ENCODE measurements around the gene ESYT2.

The ESYT2 gene

GRCh38 chr7:158802535-158803366, 26.6 kb downstream of the ESYT2 start:
- DNase-seq: no peak

DNA sequence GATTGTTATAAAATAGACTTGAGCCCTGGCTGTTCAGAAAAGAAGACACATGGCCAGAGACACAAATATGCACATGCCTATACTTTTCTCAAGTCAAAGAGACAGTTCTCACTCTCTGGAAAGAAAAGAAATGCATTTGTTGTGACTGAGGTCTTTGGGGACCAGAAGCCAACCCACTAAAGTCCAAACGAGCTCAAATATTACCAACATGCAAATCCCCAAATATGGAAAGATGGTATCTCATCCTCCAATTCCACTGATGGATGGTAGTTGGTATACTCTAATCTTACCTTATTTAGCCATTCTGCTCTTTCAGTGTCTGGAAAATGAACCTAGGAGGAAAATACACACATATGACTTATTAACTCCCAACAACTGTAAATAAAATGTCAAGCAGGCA, 30.6 kb downstream of the ESYT2 start:
- no peak for DNase-seq

GRCh38 chr7:158796667-158797066, 32.6 kb downstream of the ESYT2 start:
- DNase-seq: no peak

GRCh38 chr7:158795272-158795671, 34.0 kb downstream of the ESYT2 start:
- no peak for DNase-seq

DNA sequence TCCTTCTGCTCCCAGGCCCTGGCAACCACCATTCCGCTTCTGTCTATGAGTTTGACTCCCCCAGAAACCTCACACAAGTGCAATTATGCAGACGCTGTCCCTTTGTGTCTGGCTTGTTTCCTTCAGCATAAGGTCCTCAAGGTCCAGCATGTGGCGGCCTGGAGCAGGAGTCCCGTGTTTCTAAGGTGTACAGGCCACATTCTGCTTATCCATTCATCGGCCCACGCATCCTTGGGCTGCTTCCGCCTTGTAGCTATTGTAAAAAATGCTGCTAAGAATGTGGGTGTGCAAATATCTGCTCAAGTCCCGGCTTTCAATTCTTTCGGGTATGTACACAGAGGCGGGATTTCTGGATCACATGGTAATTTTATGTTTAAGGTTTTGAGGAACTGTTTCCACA, 38.2 kb downstream of the ESYT2 start:
- DNase-seq: no peak

DNA sequence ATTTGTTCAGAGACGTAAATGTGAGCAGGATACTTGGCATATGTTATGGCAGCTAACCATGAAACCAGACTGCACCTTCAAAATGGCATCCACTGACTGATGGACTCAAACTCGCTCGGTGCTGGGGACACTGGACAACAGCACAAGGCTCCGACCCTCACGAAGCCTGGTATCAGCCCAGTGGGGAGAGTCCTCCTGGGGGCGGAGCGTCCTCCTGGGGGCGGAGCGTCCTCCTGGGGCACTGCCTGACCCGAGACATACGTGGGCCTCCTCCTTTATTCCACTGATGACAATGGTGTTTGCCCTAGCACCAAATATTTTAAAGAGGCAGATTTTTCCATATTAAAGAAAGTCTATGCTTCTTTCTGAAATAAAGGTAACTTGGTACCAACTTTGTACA, 39.5 kb downstream of the ESYT2 start:
- no peak for DNase-seq

DNA sequence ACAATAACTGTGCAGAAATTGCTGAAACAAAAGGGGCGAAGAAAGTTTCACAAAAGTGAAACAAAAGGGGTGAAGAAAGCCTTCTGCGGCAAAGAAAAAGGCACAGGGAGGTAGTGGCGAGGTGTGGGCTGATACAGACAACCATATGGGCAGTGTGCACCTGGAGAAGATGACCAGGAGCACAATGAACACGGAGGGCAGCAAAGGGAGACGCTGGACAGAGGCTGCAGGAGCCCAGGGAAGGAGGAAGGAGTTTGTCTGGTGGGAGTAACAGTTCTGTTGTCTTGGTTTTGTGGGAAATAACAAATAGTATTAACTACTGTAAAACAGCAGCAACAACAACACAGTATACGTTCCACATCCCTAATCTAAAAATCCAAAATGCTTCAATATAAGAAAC, 42.4 kb downstream of the ESYT2 start:
- no peak for DNase-seq

- no peak for DNase-seq
These were observed 45.0 kb downstream of the ESYT2 start for GRCh38 chr7:158784270-158784669.

- DNase-seq: no peak
These were observed 45.7 kb downstream of the ESYT2 start for GRCh38 chr7:158783595-158783994.

DNA sequence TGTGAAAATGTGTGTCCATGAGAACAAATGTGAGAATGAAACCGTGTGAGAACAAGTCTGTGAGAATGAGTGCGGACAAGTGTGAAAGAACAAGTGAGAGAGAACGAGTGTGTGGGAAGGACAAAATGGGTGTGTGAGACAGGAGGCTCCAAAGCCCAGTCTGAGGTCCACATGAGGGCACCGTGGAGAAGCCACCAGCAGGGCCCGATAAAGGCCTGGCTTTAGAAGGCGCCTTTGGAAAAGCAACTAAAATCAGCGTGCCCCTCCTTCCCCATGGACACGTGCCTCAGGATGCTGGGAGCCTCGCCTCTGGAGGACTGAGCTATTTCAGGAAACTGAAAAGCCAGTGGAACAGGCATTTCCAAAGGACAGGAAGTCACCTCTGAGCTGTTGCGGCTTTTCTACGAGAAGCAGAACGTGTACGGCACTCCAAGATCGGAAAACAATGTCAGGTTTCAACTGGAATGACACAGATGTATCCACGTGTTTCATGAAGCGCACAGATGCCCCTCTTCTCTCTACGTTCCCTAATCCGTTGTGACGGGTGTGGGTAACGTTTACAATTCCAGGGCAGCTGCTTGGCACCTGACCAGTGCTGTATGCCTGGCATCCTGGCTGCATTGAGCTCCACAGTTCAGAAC, 46.4 kb downstream of the ESYT2 start:
- no peak for DNase-seq

- no peak for DNase-seq
These were observed 47.2 kb downstream of the ESYT2 start for GRCh38 chr7:158781974-158782664.

DNA sequence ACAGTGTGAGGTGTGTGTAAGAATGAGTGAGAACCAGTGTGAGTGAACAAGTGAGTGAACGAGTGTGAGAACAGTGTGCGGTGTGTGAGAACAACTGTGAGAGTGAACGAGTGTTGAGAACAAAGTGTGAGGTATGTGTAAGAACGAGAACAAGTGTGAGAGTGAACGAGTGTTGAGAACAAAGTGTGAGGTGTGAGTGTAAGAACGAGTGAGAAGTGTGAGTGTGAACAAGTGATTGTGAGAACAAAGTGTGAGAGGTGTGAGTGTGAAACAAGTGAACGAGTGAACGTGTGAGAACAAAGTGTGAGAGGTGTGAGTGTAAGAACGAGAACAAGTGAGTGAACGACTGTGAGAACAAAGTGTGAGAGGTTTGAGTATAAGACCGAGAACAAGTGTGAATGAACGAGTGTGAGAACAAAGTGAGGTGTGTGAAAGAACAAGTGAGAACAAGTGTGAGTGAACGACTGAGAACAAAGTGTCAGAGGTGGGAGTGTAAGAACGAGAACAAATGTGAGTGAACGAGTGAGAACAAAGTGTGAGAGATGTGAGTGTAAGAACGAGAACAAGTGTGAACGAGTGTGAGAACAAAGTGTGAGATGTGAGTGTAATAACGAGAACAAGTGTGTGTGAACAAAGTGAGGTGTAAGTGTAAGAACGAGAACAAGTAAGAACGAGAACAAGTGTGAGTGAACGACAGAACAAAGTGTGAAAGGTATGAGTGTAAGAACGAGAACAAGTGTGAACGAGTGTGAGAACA, 47.9 kb downstream of the ESYT2 start:
- no peak for DNase-seq

DNA sequence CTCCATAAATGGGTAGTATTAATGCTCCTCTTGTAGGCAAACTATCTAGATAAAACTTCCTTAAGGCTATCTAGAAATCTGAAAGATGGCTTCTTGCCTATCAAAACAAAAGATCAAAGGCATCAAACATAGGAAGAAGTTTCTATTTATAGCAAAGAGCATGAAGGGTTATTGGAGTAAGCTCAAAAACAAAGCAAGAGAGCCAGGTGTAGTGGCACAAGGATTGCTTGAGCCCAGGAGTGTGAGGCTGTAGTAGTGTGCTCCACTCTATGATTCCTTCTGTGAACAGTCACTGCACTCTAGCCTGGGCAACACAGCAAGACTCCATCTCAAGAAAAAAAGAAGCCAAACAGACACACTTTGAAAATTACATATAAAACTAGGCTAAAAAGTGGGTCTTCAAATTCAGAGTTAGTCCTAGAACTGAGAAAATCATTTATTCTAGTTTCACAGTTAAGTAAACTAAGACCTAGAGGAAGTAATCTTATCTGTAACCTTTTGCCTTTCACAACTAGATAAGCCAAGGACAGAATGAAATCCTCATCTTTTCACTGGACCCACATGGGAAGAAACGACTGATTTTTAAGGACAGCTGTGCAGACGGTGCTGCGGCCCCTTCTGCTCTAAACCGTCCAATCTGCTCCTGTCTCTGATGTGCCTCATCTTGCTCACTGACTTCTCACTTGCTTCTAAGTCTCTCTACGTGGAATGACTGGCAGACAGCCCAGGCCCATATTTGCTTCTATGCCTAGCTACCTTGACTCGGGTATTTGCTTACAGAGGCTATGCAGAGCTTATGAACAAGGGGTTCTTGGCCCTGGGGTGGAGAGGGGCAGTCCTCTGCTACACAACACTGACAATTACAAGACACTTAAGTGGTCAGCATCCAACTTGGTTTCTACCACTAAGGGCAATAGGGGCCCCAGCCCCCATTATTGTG, 50.0 kb downstream of the ESYT2 start:
- DNase-seq: no peak

- DNase-seq: no peak
These were observed 50.8 kb downstream of the ESYT2 start for GRCh38 chr7:158778471-158778870.

- DNase-seq: no peak
These were observed 51.5 kb downstream of the ESYT2 start for GRCh38 chr7:158777793-158778192.

DNA sequence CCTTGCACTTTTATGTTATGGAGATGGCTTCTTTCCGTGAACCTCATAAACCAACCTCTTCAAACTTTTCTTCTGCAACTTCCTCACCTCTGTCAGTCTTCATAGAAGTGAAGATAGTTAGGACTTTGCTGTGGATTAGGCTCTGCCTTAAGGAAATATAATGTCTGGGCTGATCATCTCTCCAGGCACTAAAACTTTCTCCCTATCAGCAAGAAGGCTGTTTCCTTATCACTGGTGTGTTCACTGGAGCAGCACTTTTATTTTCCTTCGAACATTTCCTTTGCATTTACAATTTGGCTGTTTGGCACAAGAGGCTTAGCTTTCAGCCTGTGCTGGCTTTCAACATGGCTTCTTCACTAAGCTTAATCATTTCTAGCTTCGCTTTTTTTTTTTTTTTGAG, 52.8 kb downstream of the ESYT2 start:
- no peak for DNase-seq

GRCh38 chr7:158774952-158775351, 54.4 kb downstream of the ESYT2 start:
- no peak for DNase-seq

DNA sequence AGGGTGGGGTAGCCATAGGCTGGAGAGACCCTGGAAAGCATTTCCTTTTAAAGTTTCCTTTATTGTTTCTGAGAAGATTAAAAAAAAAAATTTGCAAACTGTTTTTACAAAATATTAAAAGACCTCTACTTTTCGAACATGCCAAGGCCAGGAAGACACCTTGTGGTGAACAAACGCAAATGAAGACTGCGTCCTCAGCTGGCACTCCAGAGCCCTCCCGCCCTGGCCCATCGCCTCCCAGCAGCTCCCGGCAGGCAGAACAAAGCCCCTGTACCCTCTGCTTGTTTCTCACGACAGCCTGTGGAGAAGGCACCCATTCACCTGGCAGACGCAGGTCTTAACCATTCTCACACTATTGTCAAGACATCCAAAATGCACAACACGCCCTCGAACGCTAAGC, 56.4 kb downstream of the ESYT2 start:
- DNase-seq: no peak

DNA sequence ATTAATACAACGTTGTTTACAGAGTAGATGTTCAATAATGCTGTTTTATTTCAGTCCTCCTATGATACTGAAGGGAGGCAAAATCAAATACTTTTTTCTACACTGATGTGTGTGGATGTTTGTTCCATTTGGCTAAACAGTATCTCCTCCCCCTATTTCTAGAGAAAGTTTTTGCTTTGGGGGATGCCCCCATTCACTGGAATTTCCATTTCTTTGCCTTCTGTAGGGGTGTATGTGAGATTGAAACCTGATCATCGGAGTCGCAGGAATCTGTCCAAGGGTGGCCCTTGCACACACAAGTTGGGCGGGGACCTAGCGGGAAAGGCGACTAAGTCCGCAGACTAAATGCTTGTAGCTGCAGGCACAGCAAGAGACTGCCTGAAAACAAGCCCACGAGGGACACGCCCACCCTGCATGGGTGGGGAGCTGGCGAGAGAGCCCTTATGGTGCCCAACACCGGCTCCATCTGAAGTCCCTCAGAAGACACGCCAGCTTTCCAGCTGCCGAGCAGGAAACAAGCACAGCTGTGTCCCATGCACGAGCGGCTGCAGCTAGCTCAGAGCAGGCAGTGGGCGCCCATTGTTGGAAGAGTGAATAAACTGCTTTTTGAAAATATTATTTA, 58.0 kb downstream of the ESYT2 start:
- DNase-seq: no peak

- no peak for DNase-seq
These were observed 61.6 kb downstream of the ESYT2 start for GRCh38 chr7:158767707-158768106.

GRCh38 chr7:158766570-158767281, 62.6 kb downstream of the ESYT2 start:
- DNase-seq: no peak

All from NCI-H1694 (cell line).